ENCODE results near the gene OR14A2.
"Not testable (repeated sequence)": the region's sequence is repeated elsewhere in the genome, so short reads cannot be mapped to it uniquely, and the experiment has no call there.

The OR14A2 gene

GRCh38 chr1:247748041-247748440 is at the start of gene OR14A2:
Gene OR14A2, minus strand, starts transcription at chr1:247748141.
- no peak for DNase-seq (ENCODE audit: low spot score)

DNA sequence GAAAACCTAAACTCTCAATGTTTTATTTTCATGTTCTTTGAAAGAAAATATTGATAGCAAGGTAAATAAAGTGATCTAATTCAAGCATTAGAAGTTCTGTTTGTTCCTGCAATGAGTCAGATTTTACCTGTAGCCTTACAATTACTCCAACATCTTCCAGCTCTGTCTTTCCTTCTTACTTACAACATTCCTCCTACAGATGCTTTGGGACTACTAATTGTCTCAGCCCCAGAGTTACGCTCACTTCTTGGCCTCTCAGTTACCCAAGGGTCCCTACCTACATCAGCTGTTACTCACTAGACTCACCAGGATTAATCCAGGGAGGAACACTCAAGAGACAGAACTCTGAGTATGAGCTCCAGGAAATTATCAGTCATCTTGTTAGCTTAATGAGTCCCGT is 49.6 kb upstream of the OR14A2 start:
- no peak for DNase-seq (ENCODE audit: low spot score)

DNA sequence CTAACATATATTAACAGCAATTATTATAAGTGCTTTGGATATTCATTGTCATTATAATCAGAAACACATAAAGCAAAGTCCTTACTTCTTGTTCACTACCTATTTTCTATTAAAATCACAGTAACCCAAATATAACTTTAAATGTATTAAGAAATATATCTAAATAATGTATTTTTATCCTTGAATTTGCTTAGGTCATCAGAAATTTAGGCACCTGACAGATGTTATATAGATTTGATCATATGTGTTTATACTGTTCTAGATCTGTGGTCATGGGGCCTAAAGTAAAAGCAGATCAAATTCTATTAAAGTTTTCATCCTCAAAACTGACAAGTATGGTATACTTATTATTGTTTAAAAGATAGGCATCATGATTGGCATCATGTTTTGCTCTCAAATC is 21.7 kb upstream of the OR14A2 start:
- no peak for DNase-seq (ENCODE audit: low spot score)

- DNase-seq (ENCODE audit: low spot score) = no peak
Observed at GRCh38 chr1:247760456-247760855, 12.5 kb upstream of the OR14A2 start, which contains the start of gene OR1C1. Gene OR1C1, minus strand, starts transcription at chr1:247760556. Its CDS starts 2,150 bp downstream, at chr1:247758406.

DNA sequence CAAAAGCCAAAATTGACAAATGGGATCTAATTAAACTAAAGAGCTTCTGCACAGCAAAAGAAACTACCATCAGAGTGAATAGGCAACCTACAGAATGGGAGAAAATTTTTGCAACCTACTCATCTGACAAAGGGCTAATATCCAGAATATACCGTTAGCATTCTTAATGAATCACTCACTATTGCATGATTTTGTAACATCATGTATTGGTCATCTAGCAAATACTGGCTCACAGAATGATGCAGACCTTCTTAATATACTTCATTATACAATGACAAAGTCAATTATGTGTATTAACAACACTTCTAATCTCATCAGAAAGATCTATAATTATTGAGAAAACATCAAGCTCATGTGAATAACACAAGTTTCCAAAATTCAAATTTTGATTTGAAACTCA is 6.4 kb upstream of the OR14A2 start:
- DNase-seq (ENCODE audit: low spot score) = not testable (repeated sequence)

DNA sequence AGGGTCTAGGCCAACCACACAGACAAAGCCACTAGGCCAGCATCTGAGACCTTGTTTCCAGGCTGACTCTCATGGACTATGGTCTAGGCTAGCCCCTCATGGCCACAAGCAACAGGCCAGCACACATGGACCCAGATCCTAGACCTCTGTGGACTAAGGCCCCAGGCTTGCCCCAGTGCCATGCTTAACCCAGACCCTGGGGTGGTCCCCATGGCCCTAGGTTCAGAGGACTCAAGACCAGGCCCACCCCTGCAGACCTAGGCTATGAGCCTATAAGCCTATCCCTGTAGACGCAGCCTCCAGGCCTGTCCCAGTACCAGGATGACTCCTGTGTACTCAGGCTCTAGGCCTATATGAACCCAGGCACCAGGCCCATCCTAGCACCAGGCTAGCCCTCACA is 1.9 kb upstream of the OR14A2 start:
- no peak for DNase-seq (ENCODE audit: low spot score)

DNA sequence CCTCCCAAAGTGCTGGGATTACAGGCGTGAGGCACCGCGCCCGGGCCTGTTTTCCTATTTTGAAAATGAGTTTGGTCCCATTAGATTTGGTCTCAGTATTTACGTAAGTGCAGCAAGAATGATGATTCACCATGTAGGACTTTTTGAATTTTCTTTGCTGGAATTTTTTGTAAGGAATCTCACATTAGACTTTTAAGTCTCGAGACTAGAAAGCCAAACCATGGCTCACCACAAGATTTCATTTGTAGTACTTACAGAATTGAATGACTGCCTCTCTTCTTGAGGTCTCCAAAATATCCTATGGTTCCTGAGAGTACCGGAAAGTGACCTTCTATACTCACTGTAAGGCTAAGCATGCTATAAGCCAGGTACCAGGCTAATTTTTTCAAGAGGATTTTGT is 325 bp downstream of the OR14A2 start:
- DNase-seq (ENCODE audit: low spot score) = no peak

GRCh38 chr1:247746391-247746935 is 1.5 kb downstream of the OR14A2 start:
- DNase-seq (ENCODE audit: low spot score) = no peak

- not testable (repeated sequence) for DNase-seq (ENCODE audit: low spot score)
Observed at GRCh38 chr1:247742215-247742760, 5.7 kb downstream of the OR14A2 start.

DNA sequence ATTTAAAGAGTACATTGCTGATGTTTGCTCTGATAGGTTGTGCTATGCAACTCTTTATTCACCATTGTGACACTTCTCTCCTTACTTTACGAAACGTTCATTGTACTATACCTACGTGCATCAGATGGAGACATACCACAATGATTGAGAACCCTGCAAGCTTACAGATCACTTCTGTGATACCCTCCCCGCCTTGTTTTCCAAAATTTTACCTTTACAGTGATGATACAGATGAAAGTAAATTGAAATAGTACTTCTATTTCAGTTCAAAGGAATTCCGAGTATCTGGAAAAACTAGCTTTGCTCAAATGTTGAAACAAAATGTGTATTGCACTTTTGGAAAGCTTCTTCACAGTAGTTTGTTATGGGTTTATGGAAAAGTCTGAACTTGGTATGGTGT is 6.2 kb downstream of the OR14A2 start:
- DNase-seq (ENCODE audit: low spot score) = no peak

DNA sequence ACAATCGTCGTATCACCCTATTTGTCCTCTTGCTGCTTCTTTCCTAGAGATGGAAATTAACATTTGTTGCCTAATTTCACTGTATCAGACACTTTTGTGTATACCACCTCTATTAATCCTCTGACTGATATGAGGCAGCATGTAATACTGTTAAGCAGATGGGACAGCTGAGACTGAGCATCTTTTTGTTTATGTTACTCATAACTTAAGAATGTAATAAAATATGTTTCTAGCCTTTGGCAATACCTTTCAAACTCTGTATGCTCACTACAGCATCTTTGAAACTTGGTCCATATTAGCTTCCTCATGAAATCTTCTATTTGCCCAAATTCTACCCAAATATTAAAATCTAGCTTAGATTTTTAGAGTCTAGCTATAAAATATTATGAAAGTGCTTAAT is 7.2 kb downstream of the OR14A2 start:
- DNase-seq (ENCODE audit: low spot score) = no peak

DNA sequence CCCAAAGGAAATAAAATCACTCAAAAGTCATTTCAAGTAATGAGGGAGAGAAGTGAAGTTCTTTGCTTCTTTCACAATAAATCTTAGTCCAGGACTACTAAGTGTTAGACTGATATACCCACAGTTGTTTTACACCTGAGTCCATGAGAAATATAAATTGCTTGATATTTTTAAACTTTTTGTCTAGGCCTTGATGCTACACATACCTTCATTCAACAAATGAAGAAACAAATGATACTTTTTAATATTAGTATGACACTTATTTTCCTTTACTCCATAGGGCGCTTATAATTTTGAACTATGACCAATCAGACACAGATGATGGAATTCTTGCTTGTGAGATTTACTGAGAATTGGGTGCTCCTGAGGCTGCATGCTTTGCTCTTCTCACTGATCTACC is 9.6 kb downstream of the OR14A2 start, which contains the start of gene OR14K1:
OR14K1 (plus strand) TSS at position 301 of the 400 bp plus-strand sequence; CDS start at position 301, 0 bp downstream.
- DNase-seq (ENCODE audit: low spot score) = no peak

DNA sequence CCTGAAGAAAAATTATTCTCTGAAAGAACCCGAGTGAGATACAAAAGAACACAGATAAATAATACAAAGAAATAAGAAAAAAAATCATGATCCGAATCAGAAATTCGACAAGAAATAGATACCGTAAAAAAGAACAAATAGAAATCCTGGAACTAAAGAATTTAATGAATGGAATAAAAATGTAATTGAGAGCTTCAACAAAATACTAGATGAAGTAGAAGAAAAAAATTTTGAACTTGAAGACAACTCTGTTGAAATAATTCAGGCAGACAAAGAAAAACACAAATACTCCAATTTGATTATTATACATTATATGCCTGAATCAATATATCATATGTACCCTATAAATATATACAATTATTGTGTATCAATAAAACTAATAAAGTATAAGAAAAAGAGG is 26.7 kb downstream of the OR14A2 start:
- DNase-seq (ENCODE audit: low spot score) = no peak

- no peak for DNase-seq (ENCODE audit: low spot score)
Observed at GRCh38 chr1:247716546-247716945, 31.4 kb downstream of the OR14A2 start, which contains the start of gene OR6F1. Gene OR6F1, minus strand, starts transcription at chr1:247716646. Its CDS starts 3,891 bp downstream, at chr1:247712755.

GRCh38 chr1:247713753-247714152 is 34.2 kb downstream of the OR14A2 start:
- no peak for DNase-seq (ENCODE audit: low spot score)

GRCh38 chr1:247710681-247711080 is 37.3 kb downstream of the OR14A2 start:
- not testable (repeated sequence) for DNase-seq (ENCODE audit: low spot score)

- DNase-seq (ENCODE audit: low spot score) = no peak
Observed at GRCh38 chr1:247701338-247701737, 46.6 kb downstream of the OR14A2 start.

DNA sequence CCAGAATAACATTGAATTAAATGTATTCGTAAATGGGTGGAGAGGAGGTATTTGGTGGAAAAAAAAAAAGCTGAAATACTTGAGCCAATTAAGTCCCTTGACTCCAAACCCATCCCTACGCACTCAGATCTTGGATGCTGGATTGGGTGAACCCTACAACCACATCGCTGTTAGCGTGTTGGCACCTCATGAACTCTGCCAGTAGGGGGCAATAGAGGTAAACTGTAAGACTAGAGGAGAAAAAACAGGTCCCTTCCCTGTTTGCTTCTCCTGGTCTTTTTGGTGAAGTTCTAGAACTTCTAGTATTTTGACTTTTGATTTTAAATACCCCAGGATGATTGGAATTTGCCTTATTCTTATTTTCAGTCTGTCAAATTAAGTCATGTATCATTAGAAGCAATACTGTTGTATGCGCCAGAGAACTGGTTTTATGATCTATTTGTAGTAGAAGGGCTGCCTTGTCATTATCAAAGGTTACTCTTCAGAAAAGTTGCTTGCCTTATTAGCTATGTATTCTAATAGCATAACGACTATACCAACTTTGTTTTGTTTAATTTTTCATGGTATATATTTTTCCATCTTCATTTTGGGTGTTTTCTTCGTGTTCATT is 66.5 kb downstream of the OR14A2 start:
- peak; percentile 42 for DNase-seq (ENCODE audit: low spot score)

GRCh38 chr1:247680171-247680570 is 67.8 kb downstream of the OR14A2 start:
- no peak for DNase-seq (ENCODE audit: low spot score)

DNA sequence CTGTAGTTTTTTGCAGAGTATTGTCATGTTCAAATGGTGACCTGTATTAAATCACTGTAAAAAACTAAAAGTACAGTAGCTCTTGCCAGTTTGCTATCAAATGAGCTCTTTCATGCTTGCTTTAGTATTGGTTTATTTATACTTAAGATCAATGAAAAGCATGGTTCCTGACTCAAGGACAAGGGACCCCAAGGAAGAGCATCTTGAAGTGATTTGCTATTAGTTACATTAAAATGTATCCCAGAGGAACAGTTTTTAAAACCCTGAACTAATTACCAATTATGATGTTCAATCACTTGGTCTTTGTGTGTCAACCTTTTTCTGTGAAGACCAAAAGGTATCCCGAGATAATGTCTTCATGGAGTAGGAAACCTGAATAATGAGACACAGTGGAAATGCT is 68.3 kb downstream of the OR14A2 start, which contains the start of gene OR13G1:
OR13G1 (minus strand) TSS at position 101 of the 400 bp plus-strand sequence. CDS start 6,698 bp downstream, outside the sequence.
- DNase-seq (ENCODE audit: low spot score) = no peak

All from globus pallidus (tissue), 1 donor.